SK-N-MC (cell line): ENCODE results near the gene GPC6.

Experiments used
- EZH2 ChIP-seq: fragments of 200-600 bp; sonication (generic); IDR thresholded peaks from one replicate; pipeline ENCODE4 v1.6.1; 2017; ENCODE audit warnings: antibody characterized with exemption
- FOXP2 ChIP-seq: optimal IDR thresholded peaks from 2 replicates; pipeline ENCODE3; 2011; ENCODE audit warnings: mild to moderate bottlenecking, moderate library complexity; ENCODE audit not compliant: insufficient read depth; ENCODE audit errors: extremely low read length, control extremely low read depth
- POLR2AphosphoS5 ChIP-seq: IDR thresholded peaks from 2 replicates; pipeline ENCODE4 v1.6.1; 2012; ENCODE audit warnings: mild to moderate bottlenecking, low read depth, low read length, borderline replicate concordance

DNA sequence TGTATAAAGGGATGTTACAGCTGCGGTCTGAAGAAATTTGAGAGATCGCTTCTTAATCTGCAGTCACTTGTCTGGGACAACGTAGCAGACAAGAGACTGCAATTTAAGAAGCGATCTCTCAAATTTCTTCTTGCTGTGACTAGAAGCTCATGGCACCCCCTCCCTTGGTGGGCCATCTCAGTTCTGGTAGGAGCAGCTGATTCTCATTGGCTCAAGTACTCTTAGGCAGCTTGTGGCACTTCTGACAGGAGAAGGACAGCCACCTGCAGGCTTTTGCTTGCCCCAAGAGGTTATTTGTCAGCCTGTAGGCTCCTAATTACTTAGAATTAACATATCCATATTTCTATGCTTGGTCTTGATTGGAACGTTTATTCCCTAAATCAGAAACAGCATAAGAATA is 749.9 kb downstream of the GPC6 start:
- TF ChIP-seq POLR2AphosphoS5 (no peak), EZH2 (no peak), FOXP2 (no peak)
